ENCODE measurements around the gene GRID1.

GRCh38 chr10:86105640-86106039, 261.0 kb downstream of the GRID1 start:
- TF ChIP-seq CTCF (IDR thresholded peaks at IDR 0.05) (no peak), POLR2A (IDR thresholded peaks at IDR 0.05) (no peak)

Data from thyroid gland (tissue), 4 donors.